HEK293 (cell line): ENCODE results near the gene ELFN1.

Experiments
- KLF1 ChIP-seq: fragments of 450-650 bp; formaldehyde crosslinking; IDR thresholded peaks from 2 replicates; pipeline ENCODE4 v1.5.1; 2016; ENCODE audit warnings: missing biosample characterization, missing genetic modification characterization
- KLF10 ChIP-seq: fragments of 450-650 bp; IDR thresholded peaks from 2 replicates; pipeline ENCODE4 v1.5.1; 2018; ENCODE audit warnings: missing biosample characterization, mild to moderate bottlenecking, missing genetic modification characterization
- PBX3 ChIP-seq: sonication (generic); formaldehyde crosslinking; IDR thresholded peaks from 2 replicates; pipeline ENCODE4 v1.8.1; 2022; ENCODE audit warnings: mild to moderate bottlenecking, moderate library complexity, missing genetic modification reagents
- YY1 ChIP-seq: fragments of 450-650 bp; formaldehyde crosslinking; IDR thresholded peaks from 2 replicates; pipeline ENCODE4 v1.5.1; 2018; ENCODE audit warnings: missing biosample characterization, missing genetic modification characterization
- ZBTB17 ChIP-seq: fragments of 450-650 bp; formaldehyde crosslinking; IDR thresholded peaks from 2 replicates; pipeline ENCODE4 v1.5.1; 2016; ENCODE audit warnings: missing biosample characterization, missing genetic modification characterization
- ZNF114 ChIP-seq: fragments of 450-650 bp; formaldehyde crosslinking; IDR thresholded peaks from 2 replicates; pipeline ENCODE4 v1.5.0; 2017; ENCODE audit warnings: missing biosample characterization, missing genetic modification characterization
- ZNF214 ChIP-seq: fragments of 450-650 bp; formaldehyde crosslinking; IDR thresholded peaks from 2 replicates; pipeline ENCODE4 v1.5.1; 2017; ENCODE audit warnings: missing biosample characterization, mild to moderate bottlenecking, missing genetic modification characterization, borderline replicate concordance
- ZNF48 ChIP-seq: fragments of 450-650 bp; formaldehyde crosslinking; IDR thresholded peaks from 2 replicates; pipeline ENCODE4 v1.5.1; 2016; ENCODE audit warnings: missing biosample characterization, missing genetic modification characterization
- TF ChIP-seq, protein P1 (sequence below): fragments of 450-650 bp; formaldehyde crosslinking; IDR thresholded peaks from 2 replicates; pipeline ENCODE4 v1.5.1; 2017; ENCODE audit warnings: missing biosample characterization, missing genetic modification characterization
- TF ChIP-seq, protein P2 (sequence below): fragments of 450-650 bp; formaldehyde crosslinking; IDR thresholded peaks from 2 replicates; pipeline ENCODE4 v1.5.1; 2016; ENCODE audit warnings: missing biosample characterization, missing genetic modification characterization
- TF ChIP-seq, protein P3 (sequence below): fragments of 450-650 bp; formaldehyde crosslinking; IDR thresholded peaks from 2 replicates; pipeline ENCODE4 v1.5.0; 2017; ENCODE audit warnings: missing biosample characterization, missing genetic modification characterization, borderline replicate concordance

DNA sequence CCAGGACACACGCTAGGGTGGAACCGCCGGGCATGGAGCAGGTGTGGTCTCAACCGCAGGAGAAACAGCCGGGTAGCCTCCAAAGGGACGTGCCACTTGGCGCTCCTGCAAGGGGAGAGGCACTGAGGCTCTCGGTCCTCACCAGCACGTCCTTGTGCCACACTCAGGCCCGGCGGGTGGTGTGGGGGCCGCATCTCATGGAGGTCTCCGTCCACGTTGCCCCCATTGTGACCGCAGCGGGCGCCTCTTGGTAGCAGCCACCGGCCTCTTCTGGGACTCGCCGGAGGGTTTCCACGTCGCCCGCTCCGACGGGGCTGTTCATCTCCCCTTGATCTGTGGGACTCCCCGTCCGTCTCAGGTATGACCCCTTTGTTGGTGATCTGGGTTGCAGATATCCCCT is 49.2 kb upstream of the ELFN1 start:
- TF ChIP-seq KLF1 (tag by site-specific recombination) (no peak), ZNF114 (no peak), KLF10 (no peak), YY1 (tag by site-specific recombination) (no peak), ZNF48 (no peak), ZBTB17 (tag by site-specific recombination) (no peak), ZNF214 (no peak), PBX3 (CRISPR knock-in tag) (no peak)
- TF ChIP-seq, protein P1, sequence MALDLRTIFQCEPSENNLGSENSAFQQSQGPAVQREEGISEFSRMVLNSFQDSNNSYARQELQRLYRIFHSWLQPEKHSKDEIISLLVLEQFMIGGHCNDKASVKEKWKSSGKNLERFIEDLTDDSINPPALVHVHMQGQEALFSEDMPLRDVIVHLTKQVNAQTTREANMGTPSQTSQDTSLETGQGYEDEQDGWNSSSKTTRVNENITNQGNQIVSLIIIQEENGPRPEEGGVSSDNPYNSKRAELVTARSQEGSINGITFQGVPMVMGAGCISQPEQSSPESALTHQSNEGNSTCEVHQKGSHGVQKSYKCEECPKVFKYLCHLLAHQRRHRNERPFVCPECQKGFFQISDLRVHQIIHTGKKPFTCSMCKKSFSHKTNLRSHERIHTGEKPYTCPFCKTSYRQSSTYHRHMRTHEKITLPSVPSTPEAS = no peak
- TF ChIP-seq, protein P2, sequence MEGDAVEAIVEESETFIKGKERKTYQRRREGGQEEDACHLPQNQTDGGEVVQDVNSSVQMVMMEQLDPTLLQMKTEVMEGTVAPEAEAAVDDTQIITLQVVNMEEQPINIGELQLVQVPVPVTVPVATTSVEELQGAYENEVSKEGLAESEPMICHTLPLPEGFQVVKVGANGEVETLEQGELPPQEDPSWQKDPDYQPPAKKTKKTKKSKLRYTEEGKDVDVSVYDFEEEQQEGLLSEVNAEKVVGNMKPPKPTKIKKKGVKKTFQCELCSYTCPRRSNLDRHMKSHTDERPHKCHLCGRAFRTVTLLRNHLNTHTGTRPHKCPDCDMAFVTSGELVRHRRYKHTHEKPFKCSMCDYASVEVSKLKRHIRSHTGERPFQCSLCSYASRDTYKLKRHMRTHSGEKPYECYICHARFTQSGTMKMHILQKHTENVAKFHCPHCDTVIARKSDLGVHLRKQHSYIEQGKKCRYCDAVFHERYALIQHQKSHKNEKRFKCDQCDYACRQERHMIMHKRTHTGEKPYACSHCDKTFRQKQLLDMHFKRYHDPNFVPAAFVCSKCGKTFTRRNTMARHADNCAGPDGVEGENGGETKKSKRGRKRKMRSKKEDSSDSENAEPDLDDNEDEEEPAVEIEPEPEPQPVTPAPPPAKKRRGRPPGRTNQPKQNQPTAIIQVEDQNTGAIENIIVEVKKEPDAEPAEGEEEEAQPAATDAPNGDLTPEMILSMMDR (tag by site-specific recombination) = no peak
- TF ChIP-seq, protein P3, sequence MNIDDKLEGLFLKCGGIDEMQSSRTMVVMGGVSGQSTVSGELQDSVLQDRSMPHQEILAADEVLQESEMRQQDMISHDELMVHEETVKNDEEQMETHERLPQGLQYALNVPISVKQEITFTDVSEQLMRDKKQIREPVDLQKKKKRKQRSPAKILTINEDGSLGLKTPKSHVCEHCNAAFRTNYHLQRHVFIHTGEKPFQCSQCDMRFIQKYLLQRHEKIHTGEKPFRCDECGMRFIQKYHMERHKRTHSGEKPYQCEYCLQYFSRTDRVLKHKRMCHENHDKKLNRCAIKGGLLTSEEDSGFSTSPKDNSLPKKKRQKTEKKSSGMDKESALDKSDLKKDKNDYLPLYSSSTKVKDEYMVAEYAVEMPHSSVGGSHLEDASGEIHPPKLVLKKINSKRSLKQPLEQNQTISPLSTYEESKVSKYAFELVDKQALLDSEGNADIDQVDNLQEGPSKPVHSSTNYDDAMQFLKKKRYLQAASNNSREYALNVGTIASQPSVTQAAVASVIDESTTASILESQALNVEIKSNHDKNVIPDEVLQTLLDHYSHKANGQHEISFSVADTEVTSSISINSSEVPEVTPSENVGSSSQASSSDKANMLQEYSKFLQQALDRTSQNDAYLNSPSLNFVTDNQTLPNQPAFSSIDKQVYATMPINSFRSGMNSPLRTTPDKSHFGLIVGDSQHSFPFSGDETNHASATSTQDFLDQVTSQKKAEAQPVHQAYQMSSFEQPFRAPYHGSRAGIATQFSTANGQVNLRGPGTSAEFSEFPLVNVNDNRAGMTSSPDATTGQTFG (tag by site-specific recombination) = no peak
